Neural cell (in vitro differentiated cells): Measurements from ENCODE around the gene APOL6. TPM values are rescaled to one million over a fixed set of nuclear protein-coding genes. Genes with fewer than 3 reads are reported as not detected.

Experiments
- H2AFZ ChIP-seq: fragments of 200-600, 300-800 bp; sonication (generic), shearing (Covaris generic); 2 replicates; pipeline ENCODE4 v1.6.0; 2014; ENCODE audit warnings: low read depth, mild to moderate bottlenecking, antibody characterized with exemption, low read length, moderate library complexity
- H3F3A ChIP-seq: fragments of 200-600 bp; shearing (Covaris generic); 2 replicates; pipeline ENCODE4 v1.6.1; 2016; ENCODE audit warnings: mild to moderate bottlenecking, moderate library complexity, mixed read lengths, antibody characterized with exemption, low read length; ENCODE audit not compliant: insufficient read depth, poor library complexity, severe bottlenecking
- H3K27ac ChIP-seq: fragments of 200-600, 300-800 bp; sonication (generic), shearing (Covaris generic); 2 replicates; pipeline ENCODE4 v1.5.1; 2014; ENCODE audit warnings: mild to moderate bottlenecking, low read length, moderate library complexity
- H3K27me3 ChIP-seq: fragments of 300-800, 200-600 bp; sonication (generic), shearing (Covaris generic); 2 replicates; pipeline ENCODE4 v1.6.0; 2014; ENCODE audit warnings: mild to moderate bottlenecking, low read depth, low read length, moderate library complexity; ENCODE audit not compliant: insufficient read depth
- H3K36me3 ChIP-seq: fragments of 300-800, 200-600 bp; sonication (generic), shearing (Covaris generic); 2 replicates; pipeline ENCODE4 v1.5.1; 2014; ENCODE audit warnings: mild to moderate bottlenecking, antibody characterized with exemption, low read length, moderate library complexity; ENCODE audit not compliant: insufficient read depth
- H3K4me2 ChIP-seq: fragments of 300-800, 200-600 bp; sonication (generic), shearing (Covaris generic); 2 replicates; pipeline ENCODE4 v1.6.0; 2014; ENCODE audit warnings: mild to moderate bottlenecking, low read length
- H3K4me3 ChIP-seq: fragments of 300-800, 200-600 bp; sonication (generic), shearing (Covaris generic); 2 replicates; pipeline ENCODE4 v1.5.1; 2014; ENCODE audit warnings: mild to moderate bottlenecking, low read length, moderate library complexity
- H3K79me2 ChIP-seq: fragments of 200-600 bp; shearing (Covaris generic); replicated peaks from 2 replicates; pipeline ENCODE4 v1.6.0; 2014; ENCODE audit warnings: mild to moderate bottlenecking, low read length, moderate library complexity; ENCODE audit not compliant: insufficient read depth
- H3K9ac ChIP-seq: fragments of 300-800, 200-600 bp; sonication (generic), shearing (Covaris generic); 2 replicates; pipeline ENCODE4 v1.6.1; 2016; ENCODE audit warnings: mild to moderate bottlenecking, low read length, mixed read lengths
- H3K9me2 ChIP-seq: fragments of 200-600 bp; shearing (Covaris generic); 2 replicates; pipeline ENCODE4 v1.6.1; 2016; ENCODE audit warnings: mild to moderate bottlenecking, low read length, mixed read lengths; ENCODE audit not compliant: insufficient read depth
- H3K9me3 ChIP-seq: fragments of 200-600, 300-800 bp; sonication (generic), shearing (Covaris generic); 2 replicates; pipeline ENCODE4 v1.6.1; 2016; ENCODE audit warnings: mild to moderate bottlenecking, mixed run types, low read length, moderate library complexity, mixed read lengths
- H4K20me1 ChIP-seq: fragments of 200-600 bp; shearing (Covaris generic); 2 replicates; pipeline ENCODE4 v1.6.1; 2016; ENCODE audit warnings: mild to moderate bottlenecking, mixed run types; ENCODE audit not compliant: insufficient read depth
- CTCF ChIP-seq: fragments of 450-650 bp; IDR thresholded peaks from 2 replicates; pipeline ENCODE4 v1.5.1; 2014; ENCODE audit warnings: antibody characterized with exemption, mild to moderate bottlenecking, moderate library complexity; ENCODE audit not compliant: poor library complexity, severe bottlenecking
- EP300 ChIP-seq: fragments of 450-650 bp; conservative IDR thresholded peaks from 2 replicates; pipeline ENCODE4 v1.6.1; 2014; ENCODE audit warnings: antibody characterized with exemption, mild to moderate bottlenecking, moderate library complexity; ENCODE audit not compliant: poor library complexity, severe bottlenecking
- EZH2 ChIP-seq: fragments of 200-600, 300-800 bp; shearing (Covaris generic), sonication (generic); IDR thresholded peaks from 2 replicates; pipeline ENCODE4 v1.6.1; 2014; ENCODE audit warnings: antibody characterized with exemption, low read length, borderline replicate concordance, mild to moderate bottlenecking; ENCODE audit not compliant: insufficient read depth, poor library complexity, severe bottlenecking
- MXI1 ChIP-seq: fragments of 450-650 bp; conservative IDR thresholded peaks from 2 replicates; pipeline ENCODE4 v1.6.1; 2014; ENCODE audit warnings: antibody characterized with exemption, mild to moderate bottlenecking; ENCODE audit not compliant: poor library complexity, severe bottlenecking
- POLR2AphosphoS5 ChIP-seq: IDR thresholded peaks from 2 replicates; pipeline ENCODE4 v1.6.1; 2012
- RAD21 ChIP-seq: fragments of 450-650 bp; conservative IDR thresholded peaks from 2 replicates; pipeline ENCODE4 v1.6.1; 2014; ENCODE audit warnings: antibody characterized with exemption, mild to moderate bottlenecking, moderate library complexity
- REST ChIP-seq: IDR thresholded peaks from 2 replicates; pipeline ENCODE4 v1.6.1; 2012; ENCODE audit warnings: borderline replicate concordance
- SMC3 ChIP-seq: fragments of 450-650 bp; conservative IDR thresholded peaks from 2 replicates; pipeline ENCODE4 v1.6.1; 2014; ENCODE audit warnings: antibody characterized with exemption, mild to moderate bottlenecking, moderate library complexity; ENCODE audit not compliant: poor library complexity
- TAF1 ChIP-seq: IDR thresholded peaks from 2 replicates; pipeline ENCODE4 v1.6.1; 2012; ENCODE audit warnings: low read depth
- polyA plus RNA-seq: library from polyadenylated mRNA; depleted of rRNA; stranded (reverse); fragments of >200 nt; gene quantifications from 2 replicates; pipeline ENCODE4 v1.2.3, GENCODE V29; 2014

APOL6 gene
- polyA plus RNA-seq, 1 donor from 2014 or later = not detected

- Histone ChIP-seq H3K9me2 (no peaks in the 10 kb centered on the region), H4K20me1 (no peaks in the 10 kb centered on the region), H3K27me3 (no peaks in the 10 kb centered on the region), H3K4me2 (no peak overlapping the region), H3K9me3 (no peaks in the 10 kb centered on the region), H3K79me2 (no peaks in the 10 kb centered on the region), H3K9ac (no peak overlapping the region), H3K4me3 (no peak overlapping the region), H3F3A (no peaks in the 10 kb centered on the region), H2AFZ (no peak overlapping the region), H3K36me3 (no peaks in the 10 kb centered on the region), H3K27ac (no peak overlapping the region)
- no peak for TF ChIP-seq EP300
Measured at GRCh38 chr22:35638410-35638809, 9.8 kb upstream of the APOL6 start.

- TF ChIP-seq MXI1 (no peak), CTCF (no peak), EZH2 (no peak), POLR2AphosphoS5 (no peak)
- Histone ChIP-seq H3K27me3 (no peaks in the 10 kb centered on the region), H3K4me2 (no peak overlapping the region), H2AFZ (no peak overlapping the region), H4K20me1 (no peaks in the 10 kb centered on the region), H3K9me2 (no peaks in the 10 kb centered on the region), H3K27ac (no peak overlapping the region), H3K4me3 (no peak overlapping the region), H3K36me3 (no peaks in the 10 kb centered on the region), H3K79me2 (no peaks in the 10 kb centered on the region), H3K9ac (no peak overlapping the region), H3F3A (no peaks in the 10 kb centered on the region), H3K9me3 (no peaks in the 10 kb centered on the region)
Measured at GRCh38 chr22:35641494-35642120, 6.6 kb upstream of the APOL6 start.

GRCh38 chr22:35642305-35642741, 5.9 kb upstream of the APOL6 start:
- Histone ChIP-seq H3K36me3 (no peaks in the 10 kb centered on the region), H3K9ac (no peak overlapping the region)

More at GRCh38 chr22:35642305-35642741, 5.9 kb upstream of the APOL6 start:
- Histone ChIP-seq H3K27me3 (no peaks in the 10 kb centered on the region), H3K27ac (no peak overlapping the region), H3K79me2 (no peaks in the 10 kb centered on the region), H2AFZ (no peak overlapping the region), H4K20me1 (no peaks in the 10 kb centered on the region), H3K9me3 (no peaks in the 10 kb centered on the region), H3K9me2 (no peaks in the 10 kb centered on the region), H3K4me3 (no peak overlapping the region), H3K4me2 (no peak overlapping the region), H3F3A (no peaks in the 10 kb centered on the region)
- no peak for TF ChIP-seq EP300
- no peak for TF ChIP-seq EZH2
- TF ChIP-seq TAF1 = no peak
- no peak for TF ChIP-seq REST
- TF ChIP-seq CTCF = no peak
- TF ChIP-seq MXI1 = no peak
- no peak for TF ChIP-seq SMC3
- TF ChIP-seq RAD21 = no peak
- TF ChIP-seq POLR2AphosphoS5 = no peak
